Limb (tissue), 2 donors: ENCODE measurements around the gene GAS6.
"Not testable (repeated sequence)": the region's sequence is repeated elsewhere in the genome, so short reads cannot be mapped to it uniquely, and the experiment has no call there.

Source experiments
- DNase-seq, 2 donors: peaks; one replicate each; pipeline ENCODE4 v3.0.0-alpha.2; 2016; ENCODE audit errors: extremely low spot score in 2 of 2

Gene GAS6

GRCh38 chr13:113874177-113874576 lies 10.3 kb upstream of the GAS6 start:
- DNase-seq = no peak

- no peak for DNase-seq
Observed at GRCh38 chr13:113869263-113869662, 5.4 kb upstream of the GAS6 start.

- not testable (repeated sequence) for DNase-seq
Observed at GRCh38 chr13:113867913-113868312, 4.0 kb upstream of the GAS6 start.

DNA sequence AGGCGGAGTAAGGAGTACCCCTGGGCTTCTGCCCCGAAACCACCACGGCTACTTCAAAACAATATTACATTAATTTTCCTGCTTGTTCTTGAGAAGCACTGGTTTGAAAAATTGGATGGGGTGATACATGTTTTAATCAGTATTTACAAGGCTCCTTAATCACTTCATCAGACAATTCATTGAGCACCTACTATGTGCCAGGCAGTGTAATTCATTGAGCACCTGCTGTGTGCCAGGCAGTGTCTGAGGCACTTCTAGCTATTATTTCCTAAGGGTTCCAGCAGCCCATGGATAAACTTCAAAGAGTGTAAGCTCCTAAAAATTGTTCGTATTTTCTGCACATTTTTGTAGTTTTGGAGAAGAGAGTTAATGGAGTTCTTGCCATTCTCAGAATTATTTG lies 1.6 kb upstream of the GAS6 start:
- peak in 1 of 2 donors; percentile 0 for DNase-seq

DNA sequence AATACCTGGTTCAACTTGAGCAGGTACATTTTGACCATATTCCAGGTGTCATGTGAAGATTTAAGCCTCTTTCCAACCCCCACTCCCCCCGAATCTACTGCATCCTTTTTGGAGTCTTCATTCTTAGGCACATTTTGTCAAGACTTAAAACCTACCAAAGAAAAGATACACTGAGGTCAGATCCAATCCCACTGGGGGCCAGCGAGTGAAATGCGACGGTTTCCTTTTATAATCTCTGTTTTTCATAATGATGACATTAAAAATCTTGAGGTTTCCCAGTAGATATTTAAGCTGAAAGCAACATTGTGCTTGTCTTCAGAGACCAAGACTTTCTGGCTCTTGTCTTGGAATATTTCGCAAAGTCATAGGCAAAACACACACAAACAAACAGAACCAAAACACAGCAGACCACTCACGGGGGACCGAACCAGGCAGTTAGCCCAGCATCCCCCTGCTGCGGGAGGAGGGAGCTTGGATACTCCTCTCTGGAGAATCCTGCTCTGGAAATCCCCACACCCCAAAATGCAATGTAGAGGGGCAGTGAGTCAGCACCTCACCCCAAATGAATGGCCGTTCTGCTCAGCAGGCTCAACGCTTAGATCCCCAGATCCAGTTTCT lies 506 bp upstream of the GAS6 start:
- DNase-seq = peak in 1 of 2 donors; percentile 24

DNA sequence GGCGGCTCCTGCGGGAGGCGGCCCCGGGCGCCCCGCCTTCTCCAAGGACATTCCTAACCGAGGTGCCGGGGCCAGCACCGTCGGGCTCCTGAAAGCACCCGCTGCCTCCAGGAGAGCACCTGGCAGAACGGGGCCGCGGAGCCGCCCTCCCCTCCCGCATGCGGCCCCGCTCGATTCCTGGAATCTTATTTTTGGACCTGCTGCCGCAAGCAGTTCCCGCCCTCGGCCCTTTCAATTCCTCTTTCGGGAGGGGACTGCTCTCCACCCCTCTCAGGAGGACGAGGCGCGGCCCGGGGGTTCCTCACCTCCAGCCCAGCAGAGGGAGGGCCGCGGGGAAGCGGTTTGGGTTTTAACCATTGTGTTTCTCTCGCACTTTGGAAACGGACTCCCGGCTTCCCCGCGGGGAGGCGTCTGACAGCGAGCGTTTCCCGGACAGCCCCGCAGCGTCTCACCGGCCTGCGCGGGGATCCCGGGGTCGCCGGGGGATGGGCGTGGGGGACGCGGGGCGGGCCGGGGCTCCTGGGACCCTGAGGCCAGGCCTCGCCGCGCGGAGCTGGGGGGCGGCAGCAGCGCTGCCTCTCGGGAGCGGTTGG lies 849 bp downstream of the GAS6 start:
- DNase-seq = peak; percentile 33 to 63

DNA sequence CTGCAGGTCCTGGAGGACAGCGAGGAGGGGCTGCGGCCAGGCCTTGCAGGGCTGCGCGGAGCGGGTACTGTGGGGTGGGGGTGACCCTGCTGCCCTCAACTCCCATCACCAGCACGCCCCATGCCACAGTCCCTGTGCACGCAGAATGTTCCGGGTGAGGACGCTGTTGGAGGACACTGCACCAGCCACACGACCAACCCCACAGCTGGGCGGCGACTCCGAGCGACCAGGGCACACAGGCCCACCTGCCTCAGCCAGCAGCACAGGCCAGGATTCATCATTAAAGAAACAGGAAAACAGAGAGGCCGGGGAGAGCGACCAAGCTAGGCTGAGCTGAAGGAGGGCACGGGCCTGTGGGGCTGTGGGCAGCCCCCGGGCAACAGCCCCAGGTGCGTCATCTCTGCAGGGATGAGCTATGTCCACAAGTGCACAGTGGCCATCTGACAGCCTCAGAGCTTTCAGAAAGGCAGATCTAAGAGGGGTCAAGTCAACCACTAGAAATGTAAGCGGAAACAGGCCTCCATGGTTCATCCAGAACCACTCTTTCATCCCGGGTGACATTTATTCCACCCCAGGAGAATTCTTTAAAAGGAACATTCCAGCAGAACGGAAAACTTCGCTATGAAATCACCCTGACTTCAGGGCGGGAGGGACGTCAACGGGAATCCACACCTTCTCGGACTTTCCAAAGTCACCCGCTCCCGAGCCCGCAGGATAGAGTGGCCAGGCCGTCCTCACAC lies 1.5 kb downstream of the GAS6 start:
- DNase-seq = no peak

DNA sequence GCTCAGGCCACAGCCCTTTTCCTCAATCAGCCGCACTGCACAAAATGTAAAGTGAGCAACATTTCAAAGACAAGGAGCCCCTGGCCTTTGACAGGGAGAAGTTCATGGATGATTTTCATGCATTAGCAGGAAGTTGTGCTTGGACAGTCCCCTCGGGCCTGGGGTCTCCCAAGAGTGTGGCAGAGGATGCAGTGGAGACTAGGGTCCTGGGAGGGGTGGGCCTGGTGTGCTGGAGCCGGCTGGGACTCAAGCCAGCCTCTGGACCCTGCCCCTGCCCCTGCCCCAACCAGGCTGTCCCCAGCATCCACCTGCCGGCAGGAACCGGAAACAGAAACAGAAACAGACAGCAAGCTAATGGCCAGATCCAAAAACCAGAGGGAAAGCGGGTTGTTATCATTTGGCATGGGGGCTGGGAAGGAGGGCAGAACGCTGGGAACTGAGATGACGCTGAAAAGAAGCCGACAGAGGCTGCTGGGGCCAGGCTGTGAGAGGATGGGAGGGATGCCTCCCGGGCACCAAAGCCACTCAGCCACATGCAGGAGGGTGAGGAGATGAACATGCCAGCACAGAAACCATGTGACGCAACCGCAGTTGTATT lies 2.3 kb downstream of the GAS6 start:
- DNase-seq = no peak

DNA sequence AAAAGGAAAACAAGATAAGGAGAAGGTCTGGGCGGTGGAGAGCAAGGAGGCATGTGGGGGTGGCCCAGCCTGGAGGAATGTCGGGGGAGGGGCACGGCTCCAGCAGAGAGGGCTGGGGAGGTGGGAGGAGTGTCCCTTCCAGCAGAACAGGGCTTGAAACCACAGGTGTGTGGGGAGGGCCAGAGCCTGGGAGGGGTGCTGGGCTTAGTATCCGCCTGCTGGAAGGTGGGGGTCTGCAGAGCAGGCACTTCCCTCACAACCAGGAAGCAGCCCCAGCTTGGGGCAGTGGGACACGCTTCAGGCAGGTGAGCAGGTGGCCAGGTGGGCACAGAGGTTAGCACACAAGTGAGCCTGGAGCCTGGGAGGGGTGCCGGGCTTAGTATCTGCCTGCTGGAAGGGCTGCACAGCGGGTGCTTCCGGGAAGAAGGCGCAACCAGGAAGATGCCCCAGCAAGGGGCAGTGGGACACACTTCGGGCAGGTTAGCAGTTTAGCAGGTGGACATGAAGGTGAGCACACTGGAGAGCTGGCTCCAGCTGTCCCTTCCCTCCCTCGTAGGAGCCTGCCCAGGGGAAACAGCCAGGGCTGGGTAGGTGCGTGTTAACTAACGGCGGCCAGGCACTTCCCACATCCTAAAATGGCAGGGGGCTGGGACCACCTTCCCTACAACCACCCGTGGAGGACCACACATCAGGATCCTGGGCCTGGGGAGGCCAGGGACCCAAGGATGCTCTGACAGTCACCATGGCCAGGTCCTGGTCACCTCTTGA lies 3.0 kb downstream of the GAS6 start:
- no peak for DNase-seq

DNA sequence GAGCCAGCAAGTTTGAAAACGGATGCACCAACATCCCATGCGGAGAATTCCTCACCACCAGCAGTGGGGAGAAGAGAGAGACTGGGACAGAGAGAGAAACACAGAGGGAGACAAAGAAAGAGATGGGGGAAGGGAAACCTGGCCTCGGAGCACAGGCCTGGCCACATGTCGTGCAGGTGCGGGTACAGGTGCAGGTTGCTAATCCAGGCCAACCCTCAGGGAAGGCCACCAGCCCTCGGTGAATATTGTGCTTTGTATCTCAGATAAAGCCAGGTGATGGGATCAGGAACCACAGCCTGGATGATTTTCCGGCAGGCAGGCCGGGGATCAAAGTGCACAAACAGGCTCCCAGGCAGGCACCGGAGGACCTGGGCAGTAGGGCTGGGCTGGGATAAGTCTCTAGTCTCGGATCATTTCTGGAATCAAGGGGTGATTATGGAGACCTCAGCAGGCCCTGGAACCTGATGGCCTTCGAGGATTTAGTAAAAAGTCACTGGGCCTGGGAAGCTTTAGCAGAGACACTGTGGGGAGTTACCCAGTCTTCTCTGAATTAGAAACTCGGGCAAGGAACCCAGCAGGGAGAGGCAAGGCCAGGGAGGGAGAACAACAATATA lies 3.7 kb downstream of the GAS6 start:
- DNase-seq = peak in 1 of 2 donors; percentile 8

GRCh38 chr13:113859311-113860050 lies 4.4 kb downstream of the GAS6 start:
- DNase-seq = peak in 1 of 2 donors; percentile 18

DNA sequence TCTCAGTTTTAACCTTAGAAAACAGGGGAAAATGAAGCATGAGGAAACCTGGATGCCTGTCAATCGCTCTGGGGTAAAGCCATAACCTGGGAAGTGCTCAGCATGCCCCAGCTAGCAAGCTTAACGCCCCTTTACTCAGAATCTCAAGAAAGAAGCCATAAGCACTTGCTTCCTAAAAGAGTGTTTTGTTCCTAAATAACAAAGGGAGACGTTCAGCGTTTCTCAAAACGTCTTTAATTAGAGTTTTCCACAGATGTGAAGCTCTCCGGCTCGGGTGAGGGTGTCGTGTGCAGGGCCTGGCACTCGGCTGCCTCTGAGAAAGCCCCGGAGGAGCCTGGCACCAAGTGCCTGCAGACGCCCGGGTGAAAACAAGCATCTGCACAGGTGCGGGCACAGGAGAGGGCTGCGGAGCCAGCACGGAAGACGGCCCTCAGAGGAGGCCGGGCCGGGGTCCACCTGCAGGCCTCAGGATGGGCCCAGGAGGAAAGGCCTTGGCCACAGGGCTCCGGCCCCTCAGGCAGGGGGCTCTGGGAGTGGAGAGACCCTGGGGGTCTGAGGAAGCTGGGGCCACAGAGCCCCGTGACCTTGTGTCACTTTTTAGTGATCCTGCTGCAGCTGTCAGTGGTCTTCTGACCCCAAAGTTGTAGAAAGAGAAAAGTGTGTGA lies 6.2 kb downstream of the GAS6 start:
- peak in 1 of 2 donors; percentile 19 for DNase-seq

DNA sequence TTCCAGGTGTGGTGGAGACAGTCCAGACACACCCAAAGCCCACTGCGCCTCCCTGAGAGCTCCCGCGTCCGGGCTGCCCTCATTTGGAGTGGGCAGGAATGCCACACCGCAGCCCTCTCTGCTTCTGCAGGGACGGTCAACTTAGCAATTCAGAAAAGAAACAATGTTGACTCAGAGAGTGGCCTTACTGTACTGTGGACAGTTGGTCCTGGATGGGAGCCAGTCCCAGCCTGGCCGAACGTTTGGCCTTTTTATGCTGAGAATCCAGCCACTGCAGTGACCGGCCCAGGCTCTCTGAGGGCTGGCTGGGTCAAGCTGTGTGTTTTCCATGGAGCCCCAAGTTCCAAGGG lies 7.2 kb downstream of the GAS6 start:
- peak in 1 of 2 donors; percentile 19 for DNase-seq

GRCh38 chr13:113855931-113856715 lies 7.8 kb downstream of the GAS6 start:
- peak in 1 of 2 donors; percentile 14 for DNase-seq

- peak in 1 of 2 donors; percentile 25 for DNase-seq
Observed at GRCh38 chr13:113855012-113855921, 8.6 kb downstream of the GAS6 start.

DNA sequence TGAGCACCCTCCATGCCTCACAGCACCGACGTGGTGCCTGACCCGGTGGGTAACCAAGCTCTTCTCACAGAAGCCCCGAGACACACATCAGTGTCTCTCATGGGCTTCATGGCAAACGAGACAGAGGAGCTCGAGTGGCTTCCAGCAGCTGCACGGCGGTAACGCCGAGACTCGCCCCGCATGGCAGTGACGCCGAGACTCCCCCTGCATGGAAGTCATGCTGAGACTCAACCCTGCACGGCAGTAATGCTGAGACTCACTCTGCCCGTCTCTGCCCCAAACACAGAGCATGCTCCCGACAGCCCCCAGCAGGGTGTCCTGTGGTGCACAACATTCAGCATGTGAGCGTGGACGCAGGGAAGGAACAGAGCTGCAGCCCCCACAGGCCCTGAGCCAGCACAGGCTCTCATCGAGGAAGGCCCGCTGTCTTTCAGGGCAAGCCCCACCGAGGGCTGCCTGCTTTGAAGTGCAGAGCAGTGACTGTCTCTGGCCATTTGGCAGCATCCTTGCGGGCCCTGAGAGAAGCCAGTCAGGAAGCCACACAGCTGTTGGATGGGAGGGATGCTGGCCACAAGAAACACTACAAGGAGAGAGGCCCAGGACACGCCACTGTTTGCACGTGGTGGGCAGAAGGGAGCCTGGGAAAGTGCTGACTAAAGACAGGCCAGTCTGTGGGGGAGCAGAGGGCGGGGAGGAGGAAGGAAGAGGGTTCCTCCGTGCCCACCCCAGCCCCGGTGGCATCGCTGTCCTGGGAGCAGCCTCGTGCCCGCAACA lies 9.5 kb downstream of the GAS6 start:
- DNase-seq = peak in 1 of 2 donors; percentile 33

- peak in 1 of 2 donors; percentile 29 for DNase-seq
Observed at GRCh38 chr13:113853518-113854237, 10.2 kb downstream of the GAS6 start.
